DOHH2 (cell line): ENCODE data around the gene SEC14L3.
"Not testable (repeated sequence)": the region's sequence is repeated elsewhere in the genome, so short reads cannot be mapped to it uniquely, and the experiment has no call there.

ENCODE experiments used
- H3F3A ChIP-seq: fragments of 200-600 bp; sonication (generic), shearing (Covaris generic); 2 replicates; pipeline ENCODE4 v1.6.0; 2016; ENCODE audit warnings: antibody characterized with exemption, mild to moderate bottlenecking; ENCODE audit not compliant: control insufficient read depth, insufficient read depth
- H3K27ac ChIP-seq: fragments of 200-600 bp; sonication (generic); 2 replicates; pipeline ENCODE4 v1.5.1; 2014; ENCODE audit warnings: low read depth, mild to moderate bottlenecking, low read length, moderate library complexity
- H3K27me3 ChIP-seq: fragments of 200-600 bp; sonication (generic); 2 replicates; pipeline ENCODE4 v1.6.1; 2014; ENCODE audit warnings: mild to moderate bottlenecking, low read length, mixed read lengths; ENCODE audit not compliant: control insufficient read depth
- H3K36me3 ChIP-seq: fragments of 200-600 bp; sonication (generic); 2 replicates; pipeline ENCODE4 v1.6.1; 2014; ENCODE audit warnings: mild to moderate bottlenecking, low read length, moderate library complexity, mixed read lengths; ENCODE audit not compliant: control insufficient read depth
- H3K4me1 ChIP-seq: fragments of 200-600 bp; sonication (generic); 2 replicates; pipeline ENCODE4 v1.6.1; 2014; ENCODE audit warnings: mild to moderate bottlenecking, low read length, mixed read lengths; ENCODE audit not compliant: control insufficient read depth
- H3K4me2 ChIP-seq: fragments of 200-600 bp; sonication (generic); 2 replicates; pipeline ENCODE4 v1.6.0; 2014; ENCODE audit warnings: mild to moderate bottlenecking, low read length, moderate library complexity
- H3K4me3 ChIP-seq: fragments of 200-600 bp; sonication (generic); 2 replicates; pipeline ENCODE4 v1.5.1; 2014; ENCODE audit warnings: mild to moderate bottlenecking, low read length, mixed read lengths
- H3K79me2 ChIP-seq: fragments of 200-600 bp; sonication (generic); 2 replicates; pipeline ENCODE4 v1.6.1; 2014; ENCODE audit warnings: mild to moderate bottlenecking, low read length, mixed read lengths; ENCODE audit not compliant: control insufficient read depth
- H3K9me2 ChIP-seq: fragments of 200-600 bp; sonication (generic); replicated peaks from 2 replicates; pipeline ENCODE4 v1.6.1; 2014; ENCODE audit warnings: mild to moderate bottlenecking, low read length, mixed read lengths; ENCODE audit not compliant: control insufficient read depth
- H3K9me3 ChIP-seq: fragments of 200-600 bp; sonication (generic); 2 replicates; pipeline ENCODE4 v1.6.1; 2014; ENCODE audit warnings: antibody characterized with exemption, low read length, mixed read lengths; ENCODE audit not compliant: control insufficient read depth, insufficient read depth
- H4K20me1 ChIP-seq: fragments of 200-600 bp; sonication (generic); 2 replicates; pipeline ENCODE4 v1.6.0; 2014; ENCODE audit warnings: low read depth, mild to moderate bottlenecking, antibody characterized with exemption, low read length, moderate library complexity; ENCODE audit not compliant: control insufficient read depth, insufficient read depth
- CTCF ChIP-seq: fragments of 200-600 bp; sonication (generic); IDR thresholded peaks from one replicate; pipeline ENCODE4 v1.5.1; 2014; ENCODE audit warnings: antibody characterized with exemption, mild to moderate bottlenecking, low read depth, low read length; ENCODE audit not compliant: poor library complexity, severe bottlenecking
- EZH2phosphoT487 ChIP-seq: fragments of 200-600 bp; sonication (generic); IDR thresholded peaks from 2 replicates; pipeline ENCODE4 v1.6.1; 2017; ENCODE audit warnings: borderline replicate concordance, mild to moderate bottlenecking, antibody characterized with exemption, low read length, moderate library complexity, mixed read lengths

The SEC14L3 gene

GRCh38 chr22:30474121-30474520 lies 2.3 kb upstream of the SEC14L3 start:
- no peak overlapping the region for H3K4me3 ChIP-seq
- no peaks in the 10 kb centered on the region for H3K79me2 ChIP-seq
- no peaks in the 10 kb centered on the region for H3K36me3 ChIP-seq
- H3K27me3 ChIP-seq: peaks cover 2% of the 10 kb centered on the region; the same call in 1 of the 2 replicates
- no peak for TF ChIP-seq CTCF
- no peak for TF ChIP-seq EZH2phosphoT487
- no peak overlapping the region for H3K27ac ChIP-seq
- no peak overlapping the region for H3K4me2 ChIP-seq
- no peaks in the 10 kb centered on the region for H3K9me3 ChIP-seq
- H3F3A ChIP-seq: no peaks in the 10 kb centered on the region
- no peaks in the 10 kb centered on the region for H4K20me1 ChIP-seq
- H3K9me2 ChIP-seq: no peaks in the 10 kb centered on the region
- no peaks in the 10 kb centered on the region for H3K4me1 ChIP-seq

- Histone ChIP-seq H3K27ac (no peak overlapping the region), H3K4me3 (no peak overlapping the region), H3K4me2 (no peak overlapping the region), H3K79me2 (no peaks in the 10 kb centered on the region), H4K20me1 (no peaks in the 10 kb centered on the region), H3K9me2 (no peaks in the 10 kb centered on the region), H3K9me3 (no peaks in the 10 kb centered on the region), H3F3A (no peaks in the 10 kb centered on the region), H3K4me1 (no peaks in the 10 kb centered on the region), H3K27me3 (no peaks in the 10 kb centered on the region; the same call in 1 of the 2 replicates), H3K36me3 (no peaks in the 10 kb centered on the region)
- TF ChIP-seq CTCF: no peak
Observed at GRCh38 chr22:30472994-30473720, 1.3 kb upstream of the SEC14L3 start.

GRCh38 chr22:30470655-30471054 lies 1.2 kb downstream of the SEC14L3 start:
- Histone ChIP-seq H3K4me1 (no peaks in the 10 kb centered on the region), H3K9me2 (no peaks in the 10 kb centered on the region), H3K79me2 (no peaks in the 10 kb centered on the region), H4K20me1 (no peaks in the 10 kb centered on the region), H3K9me3 (no peaks in the 10 kb centered on the region), H3K4me3 (no peak overlapping the region), H3K27me3 (peaks cover 12% of the 10 kb centered on the region), H3F3A (no peaks in the 10 kb centered on the region), H3K36me3 (no peaks in the 10 kb centered on the region), H3K27ac (no peak overlapping the region), H3K4me2 (no peak overlapping the region)
- TF ChIP-seq CTCF (no peak), EZH2phosphoT487 (no peak)

GRCh38 chr22:30469165-30469564 lies 2.7 kb downstream of the SEC14L3 start:
- Histone ChIP-seq H4K20me1 (no peaks in the 10 kb centered on the region), H3K4me3 (no peak overlapping the region), H3K27me3 (peaks cover 16% of the 10 kb centered on the region), H3K79me2 (no peaks in the 10 kb centered on the region), H3K36me3 (no peaks in the 10 kb centered on the region), H3K4me1 (no peaks in the 10 kb centered on the region), H3K4me2 (no peak overlapping the region), H3K9me3 (no peaks in the 10 kb centered on the region), H3K27ac (no peak overlapping the region), H3K9me2 (no peaks in the 10 kb centered on the region), H3F3A (no peaks in the 10 kb centered on the region)
- TF ChIP-seq CTCF (no peak), EZH2phosphoT487 (no peak)

- not testable (repeated sequence) for H3F3A ChIP-seq, H3K27ac ChIP-seq, H3K4me2 ChIP-seq, H3K4me1 ChIP-seq, H3K9me3 ChIP-seq, H3K9me2 ChIP-seq, H3K79me2 ChIP-seq, H3K36me3 ChIP-seq, H4K20me1 ChIP-seq, H3K4me3 ChIP-seq
- H3K27me3 ChIP-seq: peaks cover 14% of the 10 kb centered on the region
Observed at GRCh38 chr22:30460555-30460954, 11.3 kb downstream of the SEC14L3 start.
